NOMO-1 treated with dmso at 0.1 percent for 144 hours (cell line): ENCODE results near the gene CCDC187.
A peak's percentile ranks its signal among the peaks of the same experiment; 100 is the strongest.
"Not testable (repeated sequence)": the region's sequence is repeated elsewhere in the genome, so short reads cannot be mapped to it uniquely, and the experiment has no call there.

Experiments
- DNase-seq: peaks from one replicate; lab custom pipeline; 2025; ENCODE audit not compliant: unreplicated experiment; lab: John Stamatoyannopoulos, UW

CCDC187 gene

GRCh38 chr9:136303825-136304416 is at the start of gene CCDC187:
CCDC187 (minus strand) TSS chr9:136304094; CDS start chr9:136303830, 264 bp downstream.
- DNase-seq: peak; percentile 25

GRCh38 chr9:136353088-136353487 is 49.2 kb upstream of the CCDC187 start:
- DNase-seq: no peak

- DNase-seq: no peak
Observed at GRCh38 chr9:136352682-136353081, 48.8 kb upstream of the CCDC187 start.

GRCh38 chr9:136351868-136352267 is 48.0 kb upstream of the CCDC187 start:
- not testable (repeated sequence) for DNase-seq

GRCh38 chr9:136351252-136351800 is 47.4 kb upstream of the CCDC187 start:
- no peak for DNase-seq

- DNase-seq: no peak
Observed at GRCh38 chr9:136349546-136349945, 45.7 kb upstream of the CCDC187 start.

- DNase-seq: no peak
Observed at GRCh38 chr9:136348691-136349090, 44.8 kb upstream of the CCDC187 start.

GRCh38 chr9:136347472-136348256 is 43.8 kb upstream of the CCDC187 start:
- DNase-seq: no peak

GRCh38 chr9:136346927-136347465 is 43.1 kb upstream of the CCDC187 start:
- no peak for DNase-seq

- no peak for DNase-seq
Observed at GRCh38 chr9:136346157-136346481, 42.2 kb upstream of the CCDC187 start.

- no peak for DNase-seq
Observed at GRCh38 chr9:136345281-136346156, 41.6 kb upstream of the CCDC187 start.

GRCh38 chr9:136344544-136345280 is 40.8 kb upstream of the CCDC187 start:
- DNase-seq: no peak

- DNase-seq: no peak
Observed at GRCh38 chr9:136343884-136344269, 40.0 kb upstream of the CCDC187 start.

GRCh38 chr9:136343121-136343883 is 39.4 kb upstream of the CCDC187 start:
- no peak for DNase-seq

- peak; percentile 40 for DNase-seq
Observed at GRCh38 chr9:136342181-136343120, 38.6 kb upstream of the CCDC187 start.

- no peak for DNase-seq
Observed at GRCh38 chr9:136341769-136342168, 37.9 kb upstream of the CCDC187 start.

GRCh38 chr9:136341042-136341655 is 37.3 kb upstream of the CCDC187 start:
- no peak for DNase-seq

GRCh38 chr9:136340356-136341041 is 36.6 kb upstream of the CCDC187 start:
- no peak for DNase-seq
